NOMO-1 treated with dmso at 0.1 percent for 144 hours (cell line): ENCODE results near the gene CARMIL1.

ENCODE experiments used
- DNase-seq: peaks from one replicate; lab custom pipeline; 2025; ENCODE audit not compliant: unreplicated experiment; lab: John Stamatoyannopoulos, UW

Gene CARMIL1

DNA sequence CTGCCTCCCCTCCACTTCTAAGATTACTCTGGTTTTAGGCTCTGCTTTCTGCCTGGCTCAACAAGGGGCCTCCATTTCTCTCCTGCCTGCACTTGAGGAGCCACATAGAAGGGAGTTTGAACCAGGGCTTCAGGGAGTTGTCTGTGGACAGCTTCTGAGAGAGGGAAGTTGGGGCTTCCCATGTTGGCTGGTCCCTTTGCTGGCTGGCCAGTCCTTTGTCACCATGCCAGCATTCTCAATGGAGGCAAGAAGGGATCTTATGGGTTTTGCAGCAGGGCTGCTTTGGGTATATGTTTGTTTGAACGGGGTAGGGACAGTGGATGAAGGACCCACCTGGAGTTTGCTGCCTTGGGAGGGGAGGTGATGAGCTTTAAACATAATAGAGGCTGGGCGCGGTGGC is 124.9 kb downstream of the CARMIL1 start:
- DNase-seq: no peak

DNA sequence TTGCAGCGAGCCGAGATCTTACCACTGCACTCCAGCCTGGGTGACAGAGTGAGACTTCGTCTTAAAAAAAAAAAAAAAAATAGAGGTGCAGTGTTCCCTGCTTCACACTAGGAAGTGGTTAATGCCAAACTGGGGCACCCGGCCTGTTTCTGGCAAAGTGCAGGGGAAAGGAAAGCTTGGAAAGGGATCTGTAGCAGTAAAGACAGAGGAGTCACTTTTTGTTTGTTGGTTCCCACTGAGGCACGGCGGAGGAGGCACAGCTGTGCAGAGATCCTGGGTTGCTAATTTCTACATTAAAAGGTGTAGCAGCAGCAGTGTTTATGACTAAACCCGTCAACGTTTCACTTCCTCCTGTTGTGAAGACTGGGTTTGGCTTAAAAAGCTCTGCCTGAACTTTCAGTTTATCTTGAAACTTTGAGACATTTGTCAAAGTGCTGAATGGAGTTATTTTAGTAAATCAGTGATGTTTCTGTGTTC is 125.6 kb downstream of the CARMIL1 start:
- DNase-seq: peak; percentile 39

DNA sequence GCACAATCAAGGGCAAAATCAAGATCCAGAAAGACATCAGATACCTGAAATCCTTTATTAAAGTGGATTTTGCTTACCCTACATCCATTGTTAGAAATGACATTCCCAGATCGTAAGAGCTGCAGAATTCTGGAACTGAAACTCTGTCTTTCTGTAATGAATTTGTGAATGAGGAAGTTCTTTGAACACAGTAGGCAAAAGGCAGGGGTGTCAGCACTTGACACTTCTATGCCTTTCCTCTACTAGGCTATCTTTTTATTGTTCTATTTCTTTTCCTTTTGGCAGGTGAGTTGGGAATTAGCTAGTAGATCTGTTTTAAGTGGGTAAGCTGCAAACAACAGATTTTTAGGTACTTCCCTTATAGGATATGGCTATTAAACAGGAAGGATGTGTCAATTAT is 126.3 kb downstream of the CARMIL1 start:
- DNase-seq: peak; percentile 12

DNA sequence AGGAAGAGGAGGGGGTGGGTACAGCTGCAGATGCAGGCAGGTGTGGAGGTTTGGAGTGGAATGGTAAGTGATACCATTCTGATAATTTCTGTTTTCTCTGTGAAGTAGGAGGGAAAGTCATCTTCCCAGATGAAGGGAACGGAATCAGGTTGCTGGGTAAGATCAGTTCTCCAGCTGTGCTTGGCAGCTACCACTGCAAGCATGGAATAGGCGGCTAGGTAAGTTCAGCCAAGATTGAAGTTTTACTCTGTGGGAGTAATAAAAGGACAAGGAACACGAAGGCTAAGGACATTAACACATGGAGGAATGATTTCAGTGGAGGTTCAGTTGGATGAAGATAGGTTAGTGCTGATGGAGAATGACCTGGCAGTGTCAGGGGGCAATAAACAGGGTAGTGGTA is 128.3 kb downstream of the CARMIL1 start:
- DNase-seq: no peak

DNA sequence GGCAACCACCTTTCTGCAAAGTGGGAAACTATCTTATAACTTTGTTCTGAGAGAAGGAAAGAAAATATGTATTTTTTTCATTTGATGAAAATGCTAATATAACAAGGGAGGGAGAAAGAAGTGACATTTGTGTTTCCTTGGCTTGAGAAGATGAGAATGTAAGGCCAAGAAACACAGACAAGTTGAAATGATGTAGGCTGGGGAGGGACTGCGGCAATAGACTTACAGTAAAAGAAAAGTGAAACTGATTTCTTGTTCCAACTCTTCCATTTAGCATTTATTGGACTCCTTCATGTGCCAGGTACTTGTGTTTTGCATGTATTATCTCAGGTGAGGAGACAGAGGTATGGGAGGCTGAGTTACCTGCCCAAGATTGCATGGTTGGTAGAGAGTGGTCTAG is 130.9 kb downstream of the CARMIL1 start:
- DNase-seq: no peak

DNA sequence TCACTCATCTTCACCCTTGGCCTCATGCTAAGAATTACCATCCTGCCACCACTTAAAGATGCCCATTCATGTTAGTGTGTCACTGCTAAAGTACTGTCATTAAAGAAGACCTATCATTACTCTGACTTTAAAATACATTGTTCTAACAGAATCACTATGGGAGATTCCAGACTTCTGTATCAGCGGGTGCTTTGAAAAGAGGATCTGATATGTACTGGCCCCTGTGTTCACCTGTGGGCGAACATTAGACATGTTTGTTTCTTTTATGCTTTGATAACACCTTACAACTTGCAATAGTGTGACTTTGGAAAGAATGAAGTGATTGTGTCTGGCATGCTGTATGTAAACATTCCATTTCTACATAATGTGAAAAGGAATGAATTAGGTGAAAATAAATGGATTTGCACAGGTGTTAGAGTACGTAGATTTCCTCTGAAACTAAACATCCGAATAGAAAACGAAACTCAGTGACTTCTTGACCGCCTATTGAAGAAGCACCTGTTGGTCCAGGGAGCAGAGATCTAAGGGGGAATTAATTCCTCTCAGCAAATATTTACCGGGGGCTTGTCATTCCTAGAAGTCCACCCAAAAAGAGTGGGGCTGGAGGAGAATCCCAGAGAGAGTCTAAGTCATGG is 132.3 kb downstream of the CARMIL1 start:
- no peak for DNase-seq

DNA sequence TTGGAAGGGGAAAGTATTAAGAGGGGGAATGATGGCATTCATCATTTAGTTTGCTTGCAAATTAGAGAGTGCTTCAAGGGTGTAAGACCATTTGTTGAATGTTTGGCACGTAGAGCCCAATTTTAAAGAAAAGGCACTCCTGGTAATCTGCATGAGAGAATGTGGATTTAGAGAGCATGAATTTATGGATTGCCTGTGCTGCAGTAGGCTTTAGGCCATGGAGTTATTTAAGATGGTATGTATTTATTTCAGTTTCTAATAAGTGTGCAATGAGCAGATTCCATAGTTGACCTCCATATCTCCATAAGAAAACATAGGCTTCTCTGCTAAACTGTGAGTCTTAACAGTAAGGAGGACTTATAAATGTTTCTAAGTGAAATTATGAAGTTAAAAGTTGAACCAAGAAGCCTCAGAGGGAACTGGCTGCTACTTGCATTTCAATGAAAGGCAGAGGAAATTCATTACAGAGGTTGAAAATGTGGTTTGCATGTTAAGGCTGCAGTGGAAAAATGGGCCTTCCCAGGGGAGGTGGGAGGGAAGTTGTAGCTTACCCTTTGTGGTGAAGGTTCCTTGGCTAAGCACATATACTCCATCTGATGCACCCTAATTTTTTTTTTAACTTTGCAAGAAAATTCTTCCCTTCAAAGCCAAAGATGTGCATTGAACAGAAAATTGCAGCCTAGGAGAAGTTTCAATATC is 134.2 kb downstream of the CARMIL1 start:
- no peak for DNase-seq

DNA sequence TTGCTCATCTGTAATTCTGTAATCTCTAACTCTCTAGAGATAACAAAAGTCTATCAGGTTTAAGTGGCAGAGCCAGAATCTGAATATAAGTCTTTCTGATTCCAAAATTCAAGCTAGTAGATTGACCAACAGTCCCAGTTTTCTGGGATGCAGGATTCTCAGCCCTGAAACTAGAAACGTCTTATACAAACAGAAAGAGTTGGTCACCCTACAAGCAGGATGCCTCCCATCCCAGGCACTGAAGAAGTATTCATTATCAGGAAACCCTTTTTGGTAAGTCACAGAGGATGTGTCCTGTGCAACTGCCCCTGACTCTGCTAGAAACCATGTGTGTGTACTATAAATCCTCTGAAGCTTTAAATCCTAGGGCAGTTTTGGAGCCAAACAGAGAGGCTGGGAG is 135.0 kb downstream of the CARMIL1 start:
- DNase-seq: no peak

DNA sequence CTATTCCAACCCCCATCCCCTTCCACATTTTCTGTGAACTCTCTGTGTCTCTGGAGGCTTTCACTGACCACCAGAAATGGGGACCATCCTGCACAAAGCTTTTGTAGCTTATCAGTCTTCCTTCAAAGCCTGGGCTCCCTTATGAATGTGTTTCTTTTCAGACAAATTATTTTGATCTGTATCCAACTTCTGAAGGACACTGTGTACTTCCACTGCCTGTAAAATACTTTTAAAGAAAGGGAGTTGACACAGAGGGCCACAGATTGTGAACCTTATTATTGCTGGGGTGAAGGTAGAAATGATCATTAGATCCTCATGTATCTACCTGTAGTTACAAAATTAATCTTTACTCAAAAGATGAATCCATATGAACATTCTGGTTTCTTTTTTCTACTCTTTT is 135.6 kb downstream of the CARMIL1 start:
- DNase-seq: no peak

DNA sequence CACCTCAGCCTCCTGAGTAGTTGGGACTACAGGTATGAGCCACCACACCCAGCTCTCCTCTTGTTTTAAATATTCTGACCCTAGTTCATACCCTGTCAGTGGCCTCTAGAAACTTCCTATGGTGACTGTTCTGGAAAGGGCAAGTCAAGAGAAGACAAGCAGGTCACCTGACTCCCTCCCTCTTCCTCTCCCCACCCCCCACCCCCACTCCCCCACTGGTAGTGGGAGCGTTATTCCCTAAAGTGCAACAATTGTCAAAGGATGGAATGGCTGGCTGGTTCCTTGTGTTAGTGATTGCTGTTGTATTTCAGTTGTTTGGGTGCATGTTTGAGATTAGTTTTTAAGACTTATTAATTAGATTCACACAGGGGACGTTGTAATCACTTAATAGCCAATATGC is 136.1 kb downstream of the CARMIL1 start:
- DNase-seq: no peak

DNA sequence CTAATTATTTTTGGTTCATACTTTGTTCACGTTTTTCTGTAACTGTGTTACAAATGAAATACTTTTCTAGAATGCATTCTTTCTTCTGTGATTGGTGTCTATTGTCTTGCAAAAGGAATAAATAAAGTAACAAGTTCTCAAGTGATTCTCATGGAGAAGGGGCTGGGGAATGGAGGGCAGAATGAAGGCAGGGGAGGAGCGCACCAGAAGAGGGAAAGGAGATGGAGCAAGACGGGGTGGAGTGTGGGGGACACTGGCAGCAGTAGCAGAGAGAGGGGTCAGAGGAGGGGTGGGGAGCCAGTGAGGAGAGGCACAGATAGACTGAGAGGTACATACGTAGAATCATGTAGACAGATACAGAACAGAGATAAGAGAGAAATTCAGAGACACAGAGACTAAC is 136.5 kb downstream of the CARMIL1 start:
- DNase-seq: no peak

DNA sequence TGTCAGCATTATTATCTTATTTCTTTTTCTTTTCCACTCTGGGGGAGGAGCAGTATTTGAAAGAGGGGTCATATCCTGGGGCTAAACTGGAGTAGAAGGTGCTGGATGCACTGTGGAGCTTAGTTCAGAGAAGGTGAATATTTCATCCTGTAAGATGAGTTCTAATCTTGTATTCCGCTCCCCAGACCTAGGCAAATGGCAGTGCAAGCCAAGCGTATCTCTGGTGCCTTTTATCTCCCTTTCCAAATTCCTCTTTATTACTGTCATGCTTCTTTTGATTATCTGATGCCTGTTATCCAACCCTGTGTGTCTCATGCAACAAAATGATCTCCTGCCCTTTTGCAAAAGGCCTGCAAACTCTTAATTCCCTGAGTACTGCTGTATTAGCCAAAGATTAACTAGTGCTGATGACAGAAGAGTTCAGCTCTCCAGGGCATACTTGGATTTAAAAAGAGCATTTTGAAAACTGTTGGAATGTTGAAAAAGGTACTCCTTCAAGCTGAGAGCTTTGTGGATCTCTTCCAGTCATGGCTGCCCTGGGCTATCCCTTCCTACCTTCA is 138.0 kb downstream of the CARMIL1 start:
- DNase-seq: no peak

DNA sequence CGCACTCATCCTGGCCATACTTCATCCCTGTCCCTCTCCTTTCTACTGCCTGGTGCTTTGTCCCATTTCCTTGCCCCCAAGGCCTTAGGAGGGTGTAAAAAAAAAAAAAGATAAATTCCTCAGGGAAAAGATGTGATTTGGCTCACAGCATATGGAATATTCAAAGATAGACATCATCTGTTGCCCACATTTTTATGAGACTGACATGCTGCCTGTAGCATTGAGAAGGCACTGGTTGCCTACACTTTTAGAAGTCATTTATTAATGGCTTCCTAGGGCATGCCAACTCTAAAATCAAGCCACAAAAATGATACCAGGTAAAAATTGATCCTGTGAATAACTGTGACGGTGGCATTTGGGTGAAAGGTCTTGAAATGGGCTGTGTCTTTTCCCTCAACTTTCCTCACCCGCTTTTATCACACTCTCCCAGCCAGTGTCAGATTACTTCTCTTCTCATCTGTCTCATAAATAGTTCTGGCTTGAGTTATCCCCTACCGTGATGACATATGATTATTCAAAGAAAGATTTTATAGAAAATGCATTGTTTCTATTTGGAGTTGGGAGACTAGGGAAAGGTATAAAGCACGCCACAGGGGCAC is 139.4 kb downstream of the CARMIL1 start:
- DNase-seq: no peak

DNA sequence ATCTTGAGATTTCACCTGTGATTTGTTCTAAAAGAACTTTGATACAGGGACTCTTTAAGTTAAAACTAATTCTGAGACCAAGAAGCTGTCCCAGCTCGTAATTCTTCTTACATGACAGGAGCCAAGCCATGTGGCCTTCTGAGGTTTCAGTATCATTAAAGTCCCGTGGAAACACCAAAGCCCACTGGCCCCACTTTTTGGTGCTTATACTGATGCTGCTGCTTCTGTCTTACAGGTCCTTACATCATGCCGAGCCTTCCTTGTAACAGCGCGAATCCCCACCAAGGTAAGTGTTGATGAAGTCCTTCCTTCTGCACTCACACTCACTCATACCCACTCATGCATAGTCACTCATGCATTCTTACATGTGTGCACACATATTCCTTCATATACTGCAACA is 140.7 kb downstream of the CARMIL1 start:
- no peak for DNase-seq

DNA sequence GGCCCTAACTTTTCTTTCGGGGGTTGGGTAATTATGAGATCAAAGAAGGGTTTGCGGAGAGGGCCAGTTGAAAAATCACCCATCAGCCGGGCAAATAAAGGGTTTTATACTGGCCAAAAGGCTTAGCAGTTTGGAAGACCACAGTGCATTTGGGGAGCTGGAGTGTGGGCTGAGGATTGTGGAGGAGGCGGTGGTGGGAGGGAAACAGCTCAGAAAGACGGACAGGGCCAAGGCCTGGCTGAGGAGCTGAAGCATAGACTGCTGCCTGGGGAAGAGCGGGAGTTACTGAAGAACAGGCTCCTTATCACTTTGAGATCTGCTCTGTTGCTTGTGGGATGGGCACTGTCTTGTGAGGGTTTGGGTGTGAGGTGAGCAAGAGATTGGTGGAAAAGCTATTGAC is 144.2 kb downstream of the CARMIL1 start:
- DNase-seq: no peak

DNA sequence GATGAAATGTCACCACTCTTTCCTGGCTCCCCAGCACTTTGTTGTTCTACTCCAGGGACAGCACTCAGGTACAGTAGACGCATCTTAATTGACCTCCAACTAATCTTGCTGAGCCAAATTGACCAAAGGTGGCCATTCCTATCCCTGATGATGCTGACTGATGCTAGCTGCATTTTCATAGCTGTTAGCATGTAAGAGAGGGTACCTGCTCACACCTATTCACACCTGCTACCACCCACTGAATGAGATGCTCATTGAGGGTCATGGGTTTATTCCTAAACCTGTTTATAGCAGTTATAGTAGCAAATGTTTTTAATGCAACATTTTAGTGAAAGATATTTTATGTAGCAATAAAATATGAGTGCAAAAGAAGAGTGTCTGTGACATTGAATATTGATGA is 145.1 kb downstream of the CARMIL1 start:
- no peak for DNase-seq

DNA sequence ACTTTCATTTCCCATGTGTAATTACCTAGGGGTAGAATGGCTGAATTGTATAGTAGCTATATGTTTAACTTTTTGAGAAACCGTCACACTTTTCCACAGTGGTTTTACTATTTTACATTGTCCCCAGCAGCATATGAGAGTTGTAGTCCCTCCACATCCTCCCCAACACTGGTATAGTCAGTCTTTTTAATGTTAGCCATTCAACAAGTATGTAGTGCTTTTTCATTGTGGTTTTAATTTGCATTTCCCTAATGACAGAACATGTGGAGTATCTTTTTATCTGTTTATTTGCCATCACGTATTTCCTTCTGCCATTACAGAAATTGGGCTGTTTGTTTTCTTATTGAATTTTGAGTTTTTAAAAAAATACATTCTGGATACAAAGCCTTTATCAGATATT is 148.4 kb downstream of the CARMIL1 start:
- no peak for DNase-seq

DNA sequence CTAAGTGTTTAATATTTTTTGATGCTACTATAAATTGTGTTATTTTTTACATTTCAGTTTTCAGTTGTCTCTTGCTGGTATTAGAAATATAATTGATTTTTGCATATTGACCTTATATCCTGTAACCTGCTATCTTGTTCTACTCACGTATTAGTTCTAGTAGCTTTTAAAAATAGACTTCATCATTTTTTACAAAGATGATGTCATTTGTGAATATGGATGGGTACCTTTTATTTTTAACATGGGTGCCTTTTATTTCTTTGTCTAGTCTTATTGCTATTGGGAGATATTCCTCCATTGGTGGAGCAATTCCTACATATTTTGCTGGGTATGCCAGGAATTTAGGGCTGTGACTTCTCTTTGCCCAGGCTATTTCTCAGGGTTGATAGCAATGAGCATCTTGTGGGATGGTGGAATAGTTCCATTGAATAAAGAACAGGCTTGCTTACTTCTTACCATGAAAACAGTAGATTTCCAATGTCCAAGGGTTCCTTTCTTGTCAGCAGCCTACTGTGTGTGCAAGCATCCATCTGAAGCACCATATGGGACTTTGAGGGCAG is 149.7 kb downstream of the CARMIL1 start:
- no peak for DNase-seq

DNA sequence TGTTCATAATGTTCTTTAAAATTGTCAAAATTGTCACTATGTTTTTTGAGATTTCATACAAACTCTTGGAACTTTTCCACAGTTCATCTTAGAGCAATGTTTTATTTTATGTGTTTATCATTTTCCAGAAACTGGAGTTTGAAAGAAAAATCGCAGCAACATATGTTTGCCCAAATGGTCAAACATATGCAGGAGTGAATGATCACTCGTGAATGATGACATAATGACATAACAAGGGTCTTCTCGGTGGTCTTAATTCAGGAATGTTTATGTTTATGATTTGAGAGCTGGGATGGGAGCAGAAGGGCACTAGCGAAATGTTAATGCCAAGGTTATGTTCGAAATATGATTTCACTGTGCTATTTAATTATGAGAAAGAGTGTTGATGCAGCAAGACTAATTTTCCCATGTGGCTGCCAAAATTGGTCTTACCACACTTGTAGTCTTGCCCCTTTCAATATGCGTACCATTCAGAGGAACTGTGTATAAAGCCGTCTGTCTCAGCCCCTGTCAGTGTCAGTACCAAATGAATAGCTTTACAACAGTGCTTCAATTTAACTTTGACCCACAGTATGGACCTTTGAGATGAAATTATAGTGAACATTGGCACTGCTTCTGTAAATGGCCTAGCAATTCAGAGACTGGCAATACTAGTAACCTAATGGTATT is 152.3 kb downstream of the CARMIL1 start:
- DNase-seq: no peak

DNA sequence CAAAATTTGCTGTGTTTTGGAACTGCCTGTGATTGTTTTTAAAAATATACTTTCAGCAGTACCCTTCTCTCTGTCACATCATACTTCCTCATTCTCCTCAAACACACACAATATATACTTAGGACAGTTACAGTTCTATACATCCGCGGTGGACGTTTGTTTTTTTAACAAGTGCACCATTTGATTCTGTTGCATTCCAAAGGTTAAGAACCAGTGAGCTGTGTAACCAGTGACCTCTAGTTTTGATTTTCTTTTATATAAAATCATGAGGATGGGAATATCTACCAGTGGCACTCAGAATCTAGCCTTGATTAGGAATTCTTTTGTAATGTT is 152.8 kb downstream of the CARMIL1 start:
- DNase-seq: peak; percentile 24

DNA sequence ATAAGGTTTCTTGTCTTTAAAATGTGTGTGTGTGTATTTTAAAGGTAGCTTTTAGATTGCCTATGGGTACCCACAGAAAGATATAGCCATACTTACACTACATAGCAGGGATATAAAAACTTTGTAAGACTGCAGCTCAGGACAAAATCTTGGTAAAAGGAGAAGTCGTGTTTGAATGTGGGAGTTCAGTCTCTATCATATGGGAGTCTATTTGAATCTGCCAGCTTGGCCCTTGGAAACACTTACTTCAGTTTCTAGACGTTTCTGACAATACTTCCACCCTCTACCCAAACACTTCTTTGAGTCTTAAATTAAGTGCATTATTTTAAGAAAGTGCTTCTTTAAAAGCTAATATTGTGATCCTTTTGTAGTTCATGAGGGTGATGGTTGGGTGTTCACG is 155.7 kb downstream of the CARMIL1 start:
- no peak for DNase-seq
